Sigmoid colon (tissue), 4 donors: ENCODE measurements around the gene BANK1.

Experiments
- EP300 ChIP-seq, 4 donors: sonication (generic); formaldehyde crosslinking; IDR thresholded peaks; one replicate each; pipeline ENCODE4 v1.6.1; 2017; ENCODE audit warnings: antibody characterized with exemption in 4 of 4
- POLR2AphosphoS5 ChIP-seq, 4 donors: sonication (generic); formaldehyde crosslinking; IDR thresholded peaks; one replicate each; pipeline ENCODE4 v1.6.1; 2017; ENCODE audit warnings: antibody characterized with exemption in 4 of 4
- TF ChIP-seq, protein P1 (sequence below), 4 experiments: fragments of 450-650 bp in 3 of 4; fragments of 200-600 bp in 1 of 4; IDR thresholded peaks; one replicate each; pipeline ENCODE4 v1.5.1; 2016 to 2019; ENCODE audit warnings: antibody characterized with exemption in 4 of 4, mild to moderate bottlenecking in 3 of 4, moderate library complexity in 2 of 4

DNA sequence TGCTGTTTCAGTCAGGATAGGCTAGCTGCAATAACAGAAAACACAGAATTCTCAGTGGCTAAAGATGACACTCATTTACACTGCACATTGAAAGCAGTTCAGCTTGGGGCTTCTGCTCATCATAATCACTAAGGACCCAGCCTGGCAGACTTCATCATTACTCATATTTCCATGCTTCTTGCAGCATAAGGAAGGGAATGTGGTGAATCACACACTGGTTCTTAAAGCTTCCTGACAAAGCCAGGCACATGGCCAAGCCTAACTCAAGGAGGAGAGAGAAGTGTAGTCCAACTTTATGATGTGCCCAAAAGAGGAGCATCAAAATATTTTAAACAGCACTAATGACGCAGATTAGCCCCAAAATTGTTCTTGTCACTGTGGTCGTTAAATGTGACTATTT, 186.5 kb downstream of the BANK1 start:
- TF ChIP-seq EP300 (IDR thresholded peaks at IDR 0.05) = no peak
- TF ChIP-seq, protein P1, sequence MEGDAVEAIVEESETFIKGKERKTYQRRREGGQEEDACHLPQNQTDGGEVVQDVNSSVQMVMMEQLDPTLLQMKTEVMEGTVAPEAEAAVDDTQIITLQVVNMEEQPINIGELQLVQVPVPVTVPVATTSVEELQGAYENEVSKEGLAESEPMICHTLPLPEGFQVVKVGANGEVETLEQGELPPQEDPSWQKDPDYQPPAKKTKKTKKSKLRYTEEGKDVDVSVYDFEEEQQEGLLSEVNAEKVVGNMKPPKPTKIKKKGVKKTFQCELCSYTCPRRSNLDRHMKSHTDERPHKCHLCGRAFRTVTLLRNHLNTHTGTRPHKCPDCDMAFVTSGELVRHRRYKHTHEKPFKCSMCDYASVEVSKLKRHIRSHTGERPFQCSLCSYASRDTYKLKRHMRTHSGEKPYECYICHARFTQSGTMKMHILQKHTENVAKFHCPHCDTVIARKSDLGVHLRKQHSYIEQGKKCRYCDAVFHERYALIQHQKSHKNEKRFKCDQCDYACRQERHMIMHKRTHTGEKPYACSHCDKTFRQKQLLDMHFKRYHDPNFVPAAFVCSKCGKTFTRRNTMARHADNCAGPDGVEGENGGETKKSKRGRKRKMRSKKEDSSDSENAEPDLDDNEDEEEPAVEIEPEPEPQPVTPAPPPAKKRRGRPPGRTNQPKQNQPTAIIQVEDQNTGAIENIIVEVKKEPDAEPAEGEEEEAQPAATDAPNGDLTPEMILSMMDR (IDR thresholded peaks at IDR 0.05) = no peak
- TF ChIP-seq POLR2AphosphoS5 (IDR thresholded peaks at IDR 0.05) = no peak
